SK-N-SH (cell line): ENCODE measurements around the gene JPH3. TPM values are rescaled to one million over a fixed set of nuclear protein-coding genes. Genes with fewer than 3 reads are reported as not detected.

Experiments
- CTCF ChIA-PET: fragments of 300-600, 350-600 bp; formaldehyde crosslinking; extraction: SDS; loops from one replicate; lab custom pipeline; 2021; lab: Yijun Ruan, JAX
- POLR2A ChIA-PET: fragments of 350-600 bp; sonication (Branson Sonifier 250); formaldehyde crosslinking; extraction: SDS; loops from one replicate; lab custom pipeline; 2020; ENCODE audit warnings: antibody characterized with exemption, inconsistent platforms; lab: Yijun Ruan, JAX
- DNase-seq: peaks from one replicate; pipeline ENCODE4 v3.0.0; 2012
- H2AFZ ChIP-seq: fragments of 200-600 bp; sonication (generic); 2 replicates; pipeline ENCODE4 v1.8.1; 2016; ENCODE audit warnings: antibody characterized with exemption, mild to moderate bottlenecking, low read depth
- H3F3A ChIP-seq: fragments of 200-600 bp; sonication (generic); replicated peaks from 2 replicates; pipeline ENCODE3; 2016; ENCODE audit warnings: antibody characterized with exemption, mild to moderate bottlenecking; ENCODE audit not compliant: insufficient read depth
- H3K27ac ChIP-seq, 2 experiments: fragments of 200-500 bp in 1 of 2; fragments of 200-600 bp in 1 of 2; sonication (Bioruptor generic) in 1 of 2; sonication (generic), shearing (Covaris generic) in 1 of 2; 2 replicates each; pipeline versions ENCODE4 v1.5.1 to v1.6.1; 2014 to 2016; ENCODE audit warnings: low read depth in 2 of 2, inconsistent platforms in 1 of 2, low read length in 1 of 2, mild to moderate bottlenecking in 1 of 2, mixed read lengths in 1 of 2
- H3K27me3 ChIP-seq: fragments of 200-600 bp; sonication (generic), shearing (Covaris generic); 2 replicates; pipeline ENCODE4 v1.6.1; 2016; ENCODE audit warnings: mixed run types; ENCODE audit not compliant: insufficient read depth
- H3K36me3 ChIP-seq, 2 experiments: fragments of 200-500 bp in 1 of 2; fragments of 200-600 bp in 1 of 2; sonication (Bioruptor generic) in 1 of 2; sonication (generic) in 1 of 2; replicated peaks in 1 of 2; 2 replicates each; pipeline versions ENCODE3 to v1.5.1; 2014 to 2016; ENCODE audit warnings: low read length in 1 of 2, mild to moderate bottlenecking in 1 of 2; ENCODE audit not compliant: insufficient read depth in 2 of 2, control insufficient read depth in 1 of 2
- H3K4me1 ChIP-seq, 2 experiments: fragments of 200-500 bp in 1 of 2; fragments of 200-600 bp in 1 of 2; sonication (Bioruptor generic) in 1 of 2; sonication (generic), shearing (Covaris generic) in 1 of 2; 2 replicates each; pipeline versions ENCODE4 v1.5.1 to v1.6.1; 2014 to 2016; ENCODE audit warnings: low read depth in 1 of 2, low read length in 1 of 2, mixed run types in 1 of 2; ENCODE audit not compliant: insufficient read depth in 2 of 2, control insufficient read depth in 1 of 2
- H3K4me2 ChIP-seq: fragments of 200-600 bp; sonication (generic), shearing (Covaris generic); 2 replicates; pipeline ENCODE4 v1.6.1; 2017; ENCODE audit warnings: mixed run types
- H3K4me3 ChIP-seq, 2 experiments: fragments of 200-500 bp in 1 of 2; fragments of 200-600 bp in 1 of 2; sonication (Bioruptor generic) in 1 of 2; sonication (generic), shearing (Covaris generic) in 1 of 2; 2 replicates each; pipeline versions ENCODE4 v1.5.1 to v1.8.1; 2014 to 2016; ENCODE audit warnings: low read depth in 2 of 2, inconsistent platforms in 1 of 2, low read length in 1 of 2, mild to moderate bottlenecking in 1 of 2, mixed read lengths in 1 of 2, moderate library complexity in 1 of 2
- H3K79me2 ChIP-seq: fragments of 200-600 bp; sonication (generic); 2 replicates; pipeline ENCODE4 v1.8.1; 2017; ENCODE audit warnings: mild to moderate bottlenecking; ENCODE audit not compliant: insufficient read depth
- H3K9ac ChIP-seq: fragments of 200-600 bp; sonication (generic); 2 replicates; pipeline ENCODE4 v1.6.1; 2017; ENCODE audit warnings: mixed run types
- H3K9me2 ChIP-seq: fragments of 200-600 bp; sonication (generic); 2 replicates; pipeline ENCODE4 v1.6.1; 2017; ENCODE audit warnings: mixed run types
- H3K9me3 ChIP-seq: fragments of 200-600 bp; sonication (generic); 2 replicates; pipeline ENCODE4 v1.6.1; 2017; ENCODE audit warnings: mixed run types, mild to moderate bottlenecking, moderate library complexity
- H4K20me1 ChIP-seq: fragments of 200-600 bp; sonication (generic); 2 replicates; pipeline ENCODE4 v1.6.1; 2017; ENCODE audit warnings: mild to moderate bottlenecking, mixed run types; ENCODE audit not compliant: insufficient read depth
- CHD2 ChIP-seq: fragments of 150-350 bp; IDR thresholded peaks from 2 replicates; pipeline ENCODE4 v1.6.1; 2018; ENCODE audit warnings: low read length; ENCODE audit not compliant: partially characterized antibody
- EZH2phosphoT487 ChIP-seq: fragments of 200-600 bp; sonication (generic); IDR thresholded peaks from 2 replicates; pipeline ENCODE4 v1.6.1; 2017; ENCODE audit warnings: low read depth, mixed run types, mild to moderate bottlenecking, antibody characterized with exemption, moderate library complexity, borderline replicate concordance
- FOXJ3 ChIP-seq: sonication (generic); formaldehyde crosslinking; IDR thresholded peaks from 2 replicates; pipeline ENCODE4 v1.5.1; 2020; ENCODE audit warnings: mild to moderate bottlenecking, missing genetic modification reagents
- GATA2 ChIP-seq: sonication (generic); formaldehyde crosslinking; IDR thresholded peaks from 2 replicates; pipeline ENCODE4 v1.5.0; 2020; ENCODE audit warnings: mild to moderate bottlenecking, missing genetic modification reagents
- JUND ChIP-seq: IDR thresholded peaks from 2 replicates; pipeline ENCODE4 v1.4.0; 2012
- MEF2A ChIP-seq: IDR thresholded peaks from 2 replicates; pipeline ENCODE4 v1.4.0; 2012; ENCODE audit warnings: low read depth, borderline replicate concordance
- MXI1 ChIP-seq: IDR thresholded peaks from 2 replicates; pipeline ENCODE4 v1.6.1; 2012; ENCODE audit warnings: mild to moderate bottlenecking, low read depth, low read length, improper control_type of control experiment
- NFIC ChIP-seq: IDR thresholded peaks from 2 replicates; pipeline ENCODE4 v1.4.0; 2012; ENCODE audit warnings: borderline replicate concordance
- RFX5 ChIP-seq: IDR thresholded peaks from 2 replicates; pipeline ENCODE4 v1.6.1; 2012; ENCODE audit warnings: mild to moderate bottlenecking, improper control_type of control experiment, low read length
- RXRA ChIP-seq: IDR thresholded peaks from 2 replicates; pipeline ENCODE4 v1.4.0; 2012; ENCODE audit warnings: low read depth, mild to moderate bottlenecking, borderline replicate concordance
- SIN3A ChIP-seq: IDR thresholded peaks from 2 replicates; pipeline ENCODE4 v1.6.1; 2012; ENCODE audit warnings: low read depth, mild to moderate bottlenecking, low read length, moderate library complexity, borderline replicate concordance
- TCF12 ChIP-seq: IDR thresholded peaks from 2 replicates; pipeline ENCODE4 v1.4.0; 2012
- TEAD4 ChIP-seq: IDR thresholded peaks from 2 replicates; pipeline ENCODE4 v1.4.0; 2012; ENCODE audit warnings: mild to moderate bottlenecking, borderline replicate concordance; ENCODE audit not compliant: insufficient read depth
- YY1 ChIP-seq: IDR thresholded peaks from 2 replicates; pipeline ENCODE4 v1.4.0; 2012; ENCODE audit warnings: low read depth, mild to moderate bottlenecking
- WGBS: methylation state at CpG from one replicate; pipeline ENCODE4 v1.1.6; 2017; ENCODE audit warnings: low lambda C conversion rate; 5-methylcytosine and 5-hydroxymethylcytosine counted together
- polyA plus RNA-seq, 3 experiments: library from polyadenylated mRNA; depleted of rRNA; stranded (reverse); fragments of >200 nt; gene quantifications; 2 replicates each; pipeline ENCODE4 v1.2.3, GENCODE V29; 2012
- TF ChIP-seq, protein P1 (sequence below): fragments of 150-350 bp; IDR thresholded peaks from 2 replicates; pipeline ENCODE4 v1.6.1; 2016; ENCODE audit warnings: mild to moderate bottlenecking, low read depth, low read length
- TF ChIP-seq, protein P2 (sequence below): IDR thresholded peaks from 2 replicates; pipeline ENCODE4 v1.4.0; 2012; ENCODE audit warnings: low read depth

JPH3 gene
- 0.25 and 0.26 TPM in 2 replicates for polyA plus RNA-seq (2012; rRNA removed)
- 0.19 and 0.66 TPM in 2 replicates for polyA plus RNA-seq (2012; cell fraction: cytosol; rRNA removed)
- 0.15 and 0.20 TPM in 2 replicates for polyA plus RNA-seq (2012; cell fraction: nucleus; rRNA removed)

DNA sequence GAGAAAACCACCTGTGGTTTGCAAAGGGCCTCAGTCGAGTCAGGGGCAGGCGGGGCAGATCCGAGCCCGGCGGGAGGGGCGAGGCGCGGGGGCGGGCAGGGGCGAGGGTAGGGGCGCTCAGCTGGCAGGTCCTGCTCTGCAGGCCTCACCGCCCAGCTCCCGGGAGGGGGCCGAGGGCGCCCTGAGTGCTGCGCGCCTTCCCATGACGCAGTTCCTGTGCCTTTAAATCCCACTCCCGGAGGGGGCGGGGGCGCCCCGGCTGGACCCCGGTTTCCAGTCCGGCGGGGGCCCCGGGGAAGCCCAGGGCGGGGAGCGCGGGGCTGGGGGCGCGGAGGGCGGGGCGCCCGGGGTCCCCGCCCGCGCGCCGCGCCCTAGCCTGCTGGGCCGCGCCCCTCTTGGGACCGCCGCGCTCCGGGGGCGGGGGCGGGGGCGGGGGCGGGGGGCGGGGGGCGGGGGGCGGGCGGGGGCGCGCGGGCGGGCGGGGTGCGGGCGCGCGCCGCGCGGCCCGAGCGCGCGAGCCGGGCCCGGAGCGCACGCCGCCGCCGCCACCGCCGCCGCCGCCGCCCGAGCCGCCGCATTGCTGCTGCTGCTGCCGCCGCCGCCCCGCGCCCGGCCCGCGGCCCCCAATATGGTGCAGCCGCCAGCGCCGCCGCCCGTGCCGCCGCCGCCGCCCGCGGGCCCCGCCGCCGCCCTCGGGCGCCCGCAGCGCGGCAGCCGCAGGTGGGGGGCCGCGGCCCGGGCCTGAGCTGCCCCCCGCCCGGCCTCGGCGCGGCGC, at the start of gene JPH3:
Gene JPH3 (plus strand): TSS at position 508 of the 775 bp plus-strand sequence. CDS start 639 bp downstream, outside the sequence.
- H3K27me3 ChIP-seq = peaks cover 70% of the 10 kb centered on the region
- ChIA-PET CTCF (interaction anchor here (1.6 to 2.3 kb wide), 2 partner anchors 33 to 177 kb away, joined by 8 to 12 read pairs; no protein-coding TSS in a partner anchor), POLR2A (no interaction called here)
- no peaks in the 10 kb centered on the region for H3K9me3 ChIP-seq
- no peak within 1 kb of the TSS for H3K9ac ChIP-seq
- H3K4me1 ChIP-seq = peaks cover 0 to 25% of the 10 kb centered on the region in 2 experiments; a peak in 1 of 4 replicates
- H3K79me2 ChIP-seq = no peaks in the 10 kb centered on the region
- no peak within 1 kb of the TSS; the same call in 1 of the 2 replicates for H3K4me2 ChIP-seq
- H3K4me3 ChIP-seq = peak within 1 kb of the TSS in 1 of 2 experiments; percentile 53; a peak in 2 of 4 replicates
- H3K27ac ChIP-seq = peak within 1 kb of the TSS in 1 of 2 experiments; percentile 19; a peak in 1 of 4 replicates
- H2AFZ ChIP-seq = no peak within 1 kb of the TSS
- 0% methylated on average over 5 of the region's 122 CpGs for WGBS
- no peaks in the 10 kb centered on the region for H3F3A ChIP-seq
- TF ChIP-seq CHD2 (no peak), FOXJ3 (no peak), SIN3A (no peak), RXRA (no peak), YY1 (no peak), EZH2phosphoT487 (no peak), RFX5 (no peak), TCF12 (no peak), MXI1 (no peak)
- TF ChIP-seq, protein P1, sequence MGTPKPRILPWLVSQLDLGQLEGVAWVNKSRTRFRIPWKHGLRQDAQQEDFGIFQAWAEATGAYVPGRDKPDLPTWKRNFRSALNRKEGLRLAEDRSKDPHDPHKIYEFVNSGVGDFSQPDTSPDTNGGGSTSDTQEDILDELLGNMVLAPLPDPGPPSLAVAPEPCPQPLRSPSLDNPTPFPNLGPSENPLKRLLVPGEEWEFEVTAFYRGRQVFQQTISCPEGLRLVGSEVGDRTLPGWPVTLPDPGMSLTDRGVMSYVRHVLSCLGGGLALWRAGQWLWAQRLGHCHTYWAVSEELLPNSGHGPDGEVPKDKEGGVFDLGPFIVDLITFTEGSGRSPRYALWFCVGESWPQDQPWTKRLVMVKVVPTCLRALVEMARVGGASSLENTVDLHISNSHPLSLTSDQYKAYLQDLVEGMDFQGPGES = no peak
- H3K9me2 ChIP-seq = no peaks in the 10 kb centered on the region
- H3K36me3 ChIP-seq = no peaks in the 10 kb centered on the region
- H4K20me1 ChIP-seq = no peaks in the 10 kb centered on the region
- DNase-seq = peak; percentile 92

DNA sequence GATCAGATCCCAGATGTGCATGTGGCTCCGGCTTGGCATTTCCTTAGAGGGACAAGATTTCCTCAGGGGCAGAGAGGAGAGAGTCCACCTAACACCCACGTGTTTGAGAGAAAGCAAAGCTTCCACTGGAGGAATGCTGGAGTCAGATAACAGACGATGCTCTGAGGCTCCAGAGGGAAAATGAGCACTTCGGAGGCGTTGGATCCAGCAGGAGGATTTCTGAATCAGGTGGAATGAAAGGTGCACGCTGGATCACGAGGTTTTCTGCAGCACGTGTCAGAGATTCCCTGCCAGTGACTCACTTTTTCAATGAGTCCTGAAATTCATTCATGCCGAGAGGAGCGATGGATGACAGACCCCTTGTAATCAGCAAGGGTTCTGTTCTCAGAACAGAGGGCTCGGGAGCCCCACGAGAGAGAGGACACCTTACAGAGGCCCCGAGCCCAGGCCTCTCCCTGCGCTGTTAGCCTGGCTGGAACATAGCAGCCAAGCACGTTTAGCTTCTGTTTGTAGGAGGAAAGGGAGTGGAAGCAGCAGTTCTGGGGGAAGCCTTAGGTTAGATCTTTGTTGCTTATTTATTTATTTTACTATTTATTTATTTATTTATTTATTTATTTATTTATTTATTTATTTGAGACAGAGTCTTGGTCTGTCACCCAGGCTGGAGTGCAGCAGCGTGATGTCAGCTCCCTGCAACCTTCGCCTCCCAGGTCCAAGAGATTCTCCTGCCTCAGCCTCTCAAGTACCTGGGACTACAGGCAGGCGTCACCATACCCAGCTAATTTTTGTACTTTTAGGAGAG, 49.3 kb upstream of the JPH3 start:
- Histone ChIP-seq H4K20me1 (no peaks in the 10 kb centered on the region), H3K4me1 (peaks cover 0 to 16% of the 10 kb centered on the region in 2 experiments; a peak in 1 of 4 replicates), H3K4me3 (no peak overlapping the region), H3K27ac (no peak overlapping the region), H3K9me3 (no peaks in the 10 kb centered on the region), H3K79me2 (no peaks in the 10 kb centered on the region), H3F3A (no peaks in the 10 kb centered on the region), H2AFZ (no peak overlapping the region), H3K27me3 (0 out of 2 replicates have a peak, but pooled peaks cover 6% of the 10 kb centered on the region), H3K9me2 (no peaks in the 10 kb centered on the region), H3K9ac (no peak overlapping the region), H3K36me3 (no peaks in the 10 kb centered on the region), H3K4me2 (no peak overlapping the region)
- POLR2A ChIA-PET = no interaction called here
- no peak for DNase-seq
- WGBS = 77% methylated on average over 18 of the region's 18 CpGs
- CTCF ChIA-PET = interaction anchor here (0.7 to 1.6 kb wide), 6 partner anchors 21 to 136 kb away, joined by 3 to 5 read pairs (median 3); no protein-coding TSS in a partner anchor
- TF ChIP-seq JUND (no peak), GATA2 (no peak), TEAD4 (no peak), EZH2phosphoT487 (no peak), NFIC (no peak), MXI1 (no peak), MEF2A (no peak)
- TF ChIP-seq, protein P2, sequence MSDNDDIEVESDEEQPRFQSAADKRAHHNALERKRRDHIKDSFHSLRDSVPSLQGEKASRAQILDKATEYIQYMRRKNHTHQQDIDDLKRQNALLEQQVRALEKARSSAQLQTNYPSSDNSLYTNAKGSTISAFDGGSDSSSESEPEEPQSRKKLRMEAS = no peak
